ENCODE measurements around the gene SUSD4. TPM values are rescaled to one million over a fixed set of nuclear protein-coding genes. Genes with fewer than 3 reads are reported as not detected.
A peak's percentile ranks its signal among the peaks of the same experiment; 100 is the strongest.

Gene SUSD4
- total and polyA plus RNA-seq, 9 of the 15 experiments (the other 6 are each of a cell fraction or from before 2014, with no cell fraction given), result 0.06 to 1.7 (median 0.09) TPM; not detected in 4

DNA sequence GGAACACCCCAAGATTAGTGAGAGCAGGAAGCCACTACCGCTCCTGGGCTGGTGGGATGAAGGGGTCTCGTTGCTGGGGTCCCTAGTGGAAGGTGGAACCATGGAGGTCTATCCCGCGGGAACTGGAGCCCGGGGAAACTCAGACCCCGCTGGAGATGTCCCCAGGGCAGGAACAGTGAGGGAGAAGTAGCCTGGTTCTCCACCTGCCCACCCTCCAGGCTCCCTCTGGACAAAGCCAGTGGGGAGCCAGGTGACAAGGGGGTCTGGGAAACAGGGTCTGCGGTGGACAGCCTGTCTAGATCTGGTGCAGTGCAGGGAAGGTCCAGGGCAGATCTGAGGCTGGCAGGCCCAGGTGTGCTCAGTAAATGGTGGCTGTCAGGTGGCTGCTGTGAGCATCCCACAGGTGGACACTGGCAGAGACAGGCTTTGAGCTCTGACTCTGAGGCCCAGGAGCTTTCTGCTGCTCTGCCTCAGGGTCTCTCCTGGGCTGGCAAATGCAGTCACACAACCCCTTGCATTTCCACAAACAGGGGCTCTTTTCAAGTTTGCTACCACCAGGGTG lies 132.9 kb downstream of the SUSD4 start:
- H3K4me1 ChIP-seq (replicated peaks in 1 of 2; ENCODE audit: control insufficient read depth in 2 of 2, insufficient read depth in 2 of 2, low read length in 2 of 2), result peaks cover 3 to 49% of the 10 kb centered on the region in 2 experiments; a peak in 4 of 5 replicates
- H3K79me2 ChIP-seq (ENCODE audit: control insufficient read depth, insufficient read depth, low read length), result no peaks in the 10 kb centered on the region
- ChIA-PET CTCF (ENCODE audit: low intra/inter-chr PET ratio) (no interaction called here), POLR2A (interaction anchor here (0.6 kb wide), 2 partner anchors 252 to 856 kb away, joined by 3 read pairs; no protein-coding TSS in a partner anchor)
- in situ Hi-C loops (cut with MboI), result no loop called here
- H3K9me1 ChIP-seq (ENCODE audit: control insufficient read depth, insufficient read depth, low read length), result no peaks in the 10 kb centered on the region
- no peak overlapping the region for H3K4me3 ChIP-seq
- H3K9me3 ChIP-seq (replicated peaks; ENCODE audit: control insufficient read depth, insufficient read depth, low read depth, low read length), result no peaks in the 10 kb centered on the region
- no peak overlapping the region for H3K4me2 ChIP-seq (ENCODE audit: insufficient read depth, low read length)
- no peak for DNase-seq (ENCODE audit: extremely low read depth in 1 of 4, low spot score in 3 of 4)
- no peak overlapping the region for H3K9ac ChIP-seq (ENCODE audit: insufficient read depth in 1 of 2, low read depth in 2 of 2, low read length in 2 of 2)
- no peaks in the 10 kb centered on the region for H4K20me1 ChIP-seq (replicated peaks; ENCODE audit: control insufficient read depth, insufficient read depth, low read length)
- H3K27me3 ChIP-seq (ENCODE audit: control insufficient read depth in 2 of 2, insufficient read depth in 2 of 2, low read length in 2 of 2), result no peaks in the 10 kb centered on the region; a peak in 1 of 5 replicates
- BruUV-seq (replicated peaks), result no TSS peak
- no peak overlapping the region for H3K27ac ChIP-seq (ENCODE audit: extremely low read depth, low read depth, low read length)
- H2AFZ ChIP-seq (ENCODE audit: low read depth, low read length), result peak overlapping the region; percentile 91
- no peak for ATAC-seq
- intact Hi-C loops (cut with micrococcal nuclease), result no loop called here
- H3K36me3 ChIP-seq (ENCODE audit: control insufficient read depth, insufficient read depth, low read length), result no peaks in the 10 kb centered on the region
- FAIRE-seq, result no peak
- WGBS (ENCODE audit: insufficient coverage, low coverage, missing lambda C conversion rate), result 89% methylated on average over 6 of the region's 7 CpGs
- TF ChIP-seq, protein P1, sequence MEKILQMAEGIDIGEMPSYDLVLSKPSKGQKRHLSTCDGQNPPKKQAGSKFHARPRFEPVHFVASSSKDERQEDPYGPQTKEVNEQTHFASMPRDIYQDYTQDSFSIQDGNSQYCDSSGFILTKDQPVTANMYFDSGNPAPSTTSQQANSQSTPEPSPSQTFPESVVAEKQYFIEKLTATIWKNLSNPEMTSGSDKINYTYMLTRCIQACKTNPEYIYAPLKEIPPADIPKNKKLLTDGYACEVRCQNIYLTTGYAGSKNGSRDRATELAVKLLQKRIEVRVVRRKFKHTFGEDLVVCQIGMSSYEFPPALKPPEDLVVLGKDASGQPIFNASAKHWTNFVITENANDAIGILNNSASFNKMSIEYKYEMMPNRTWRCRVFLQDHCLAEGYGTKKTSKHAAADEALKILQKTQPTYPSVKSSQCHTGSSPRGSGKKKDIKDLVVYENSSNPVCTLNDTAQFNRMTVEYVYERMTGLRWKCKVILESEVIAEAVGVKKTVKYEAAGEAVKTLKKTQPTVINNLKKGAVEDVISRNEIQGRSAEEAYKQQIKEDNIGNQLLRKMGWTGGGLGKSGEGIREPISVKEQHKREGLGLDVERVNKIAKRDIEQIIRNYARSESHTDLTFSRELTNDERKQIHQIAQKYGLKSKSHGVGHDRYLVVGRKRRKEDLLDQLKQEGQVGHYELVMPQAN (IDR thresholded peaks at IDR 0.05; ENCODE audit: borderline replicate concordance), result no peak
- TF ChIP-seq XRCC4 (IDR thresholded peaks at IDR 0.05; ENCODE audit: extremely low read depth, insufficient read depth, insufficient read length) (no peak), RBBP5 (IDR thresholded peaks at IDR 0.05; ENCODE audit: borderline replicate concordance, insufficient read depth, low read length, poor library complexity, severe bottlenecking) (no peak), ZNF707 (CRISPR knock-in tag; conservative IDR thresholded peaks at IDR 0.05) (no peak)

Data from K562 (cell line).